Middle frontal gyrus (tissue), 1 donor: Measurements from ENCODE around the gene ALDH3B2.
"Not testable (repeated sequence)": the region's sequence is repeated elsewhere in the genome, so short reads cannot be mapped to it uniquely, and the experiment has no call there.

Experiments
- DNase-seq: peaks from one replicate; pipeline ENCODE4 v3.0.0-alpha.2; 2015; ENCODE audit warnings: low spot score; ENCODE audit errors: extremely low spot score

Gene ALDH3B2

GRCh38 chr11:67631411-67631810 is 43.0 kb downstream of the ALDH3B2 start:
- no peak for DNase-seq

DNA sequence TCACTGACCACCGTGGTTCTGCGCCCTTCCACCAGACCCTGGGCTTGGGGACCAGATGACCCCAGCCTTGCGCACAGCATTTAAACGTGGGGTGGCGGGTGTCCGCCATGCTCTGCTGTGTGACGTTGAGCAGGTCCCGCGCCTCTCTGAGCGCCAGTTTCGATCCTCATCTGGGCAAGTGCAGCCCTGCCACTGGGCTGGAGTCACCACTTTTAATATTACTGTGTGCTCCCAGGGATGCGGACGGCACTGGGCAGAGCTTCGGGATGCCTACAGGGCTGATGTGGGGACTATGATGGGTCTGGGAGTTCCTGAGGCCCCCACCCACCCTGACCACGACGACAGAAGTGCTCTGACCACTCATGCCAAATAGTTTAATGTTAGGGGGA is 43.5 kb downstream of the ALDH3B2 start:
- no peak for DNase-seq

DNA sequence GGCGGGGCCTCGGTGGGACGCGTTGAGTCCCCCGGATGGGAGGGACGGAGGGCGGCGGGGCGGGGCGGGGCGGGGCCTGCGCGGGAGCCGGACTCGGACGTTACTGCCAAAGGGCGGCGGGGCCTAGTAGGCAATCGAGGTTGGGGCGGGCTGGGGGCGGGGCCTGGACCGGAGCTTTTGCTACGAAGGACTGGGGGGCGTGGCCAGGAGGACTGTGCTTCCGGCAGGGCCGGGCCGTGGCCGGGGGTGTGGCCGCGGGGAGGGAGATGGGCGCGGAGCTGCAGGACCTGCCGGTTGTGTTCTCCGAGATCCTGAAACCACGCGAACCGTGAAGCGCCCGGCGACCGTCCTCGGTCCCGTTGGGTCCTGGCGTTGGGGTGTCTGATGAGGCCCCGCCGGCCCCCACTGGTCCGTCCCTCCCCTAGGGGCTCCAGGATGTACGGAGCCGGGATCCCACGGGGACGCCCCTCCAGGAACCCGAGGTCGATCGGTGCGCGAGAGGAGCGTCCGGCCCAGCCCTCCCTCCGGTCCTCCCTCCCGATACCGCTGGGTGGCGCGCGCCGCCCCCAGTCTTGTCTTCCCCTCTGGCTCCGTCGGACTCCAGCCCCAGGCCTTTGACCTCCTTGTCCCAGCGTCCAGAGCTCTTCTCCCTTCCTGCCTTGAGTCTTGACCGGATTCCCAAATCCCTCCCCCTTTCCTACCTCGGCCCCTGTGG is 44.0 kb downstream of the ALDH3B2 start:
- peak; percentile 79 for DNase-seq

GRCh38 chr11:67629386-67630227 is 44.8 kb downstream of the ALDH3B2 start, which contains the start of gene NUDT8:
NUDT8 (minus strand) TSS chr11:67629937; CDS start chr11:67629911, 26 bp downstream.
- peak; percentile 27 for DNase-seq

DNA sequence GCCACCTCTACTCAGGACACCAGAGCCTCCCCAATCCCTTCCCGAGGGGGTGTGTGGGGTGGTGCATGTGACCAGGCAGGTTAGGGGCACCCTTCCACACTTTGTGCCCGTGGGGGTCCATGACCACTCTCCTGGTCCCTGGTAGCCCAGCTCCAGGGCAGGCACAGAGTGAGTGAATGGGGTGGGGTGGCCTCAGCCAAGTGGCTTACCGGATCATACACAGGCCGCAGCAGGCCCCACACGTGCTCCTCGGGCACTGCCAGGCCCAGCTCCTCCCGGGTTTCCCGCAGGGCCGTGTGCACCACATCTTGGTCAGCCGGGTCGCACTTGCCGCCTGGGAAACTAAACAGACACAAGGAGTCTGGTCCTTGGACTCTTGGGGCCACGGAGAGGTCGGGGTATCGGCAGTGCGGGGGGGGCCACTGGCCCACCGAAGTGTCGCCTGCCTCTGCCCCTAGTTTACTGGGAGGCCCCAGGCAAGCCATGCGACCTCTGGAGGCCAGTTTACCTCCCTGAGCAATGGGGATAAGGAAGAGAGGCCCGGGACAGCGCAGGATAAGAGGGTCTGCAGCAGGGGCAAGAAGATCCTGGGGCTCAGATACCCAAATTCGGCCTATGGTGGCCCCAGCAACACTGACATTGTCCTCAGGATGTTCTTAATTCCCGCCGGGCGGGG is 45.6 kb downstream of the ALDH3B2 start:
- no peak for DNase-seq

- no peak for DNase-seq
Measured at GRCh38 chr11:67627812-67628624, 46.4 kb downstream of the ALDH3B2 start.

- no peak for DNase-seq
Measured at GRCh38 chr11:67627441-67627811, 47.0 kb downstream of the ALDH3B2 start.

DNA sequence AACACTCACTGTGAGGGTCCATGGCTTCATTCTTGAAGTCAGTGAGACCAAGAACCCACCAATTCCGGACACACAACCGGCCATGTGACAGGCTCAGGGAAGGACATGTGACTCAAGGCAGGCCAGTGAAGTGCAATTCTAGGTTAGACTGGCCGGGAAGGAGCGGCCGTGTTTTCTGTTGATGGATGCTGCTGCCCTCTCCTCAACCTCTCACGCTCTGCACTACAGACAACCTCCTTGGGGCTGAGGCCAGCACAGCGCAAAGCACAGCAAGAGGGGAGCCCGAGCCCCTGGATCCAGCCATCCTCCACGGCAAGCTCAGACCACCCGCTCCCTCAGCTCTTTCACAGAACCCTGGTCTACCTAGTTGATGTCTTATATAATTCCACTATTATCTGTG is 47.5 kb downstream of the ALDH3B2 start:
- DNase-seq = no peak

GRCh38 chr11:67626131-67626833 is 48.1 kb downstream of the ALDH3B2 start:
- not testable (repeated sequence) for DNase-seq

DNA sequence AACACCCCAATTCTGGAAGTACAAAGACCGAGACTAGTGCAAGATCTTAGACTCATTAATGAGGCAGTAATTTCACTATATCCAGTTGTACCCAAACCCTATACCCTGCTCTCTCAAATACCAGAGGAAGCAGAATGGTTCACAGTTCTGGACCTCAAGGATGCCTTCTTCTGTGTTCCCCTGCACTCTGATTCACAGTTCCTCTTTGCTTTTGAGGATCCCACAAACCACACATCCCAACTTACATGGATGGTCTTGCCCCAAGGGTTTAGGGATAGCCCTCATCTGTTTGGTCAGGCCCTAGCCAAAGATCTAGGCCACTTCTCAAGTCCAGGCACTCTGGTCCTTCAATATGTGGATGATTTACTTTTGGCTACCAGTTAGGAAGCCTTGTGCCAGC is 50.6 kb downstream of the ALDH3B2 start:
- not testable (repeated sequence) for DNase-seq

- not testable (repeated sequence) for DNase-seq
Measured at GRCh38 chr11:67622905-67623304, 51.5 kb downstream of the ALDH3B2 start.

DNA sequence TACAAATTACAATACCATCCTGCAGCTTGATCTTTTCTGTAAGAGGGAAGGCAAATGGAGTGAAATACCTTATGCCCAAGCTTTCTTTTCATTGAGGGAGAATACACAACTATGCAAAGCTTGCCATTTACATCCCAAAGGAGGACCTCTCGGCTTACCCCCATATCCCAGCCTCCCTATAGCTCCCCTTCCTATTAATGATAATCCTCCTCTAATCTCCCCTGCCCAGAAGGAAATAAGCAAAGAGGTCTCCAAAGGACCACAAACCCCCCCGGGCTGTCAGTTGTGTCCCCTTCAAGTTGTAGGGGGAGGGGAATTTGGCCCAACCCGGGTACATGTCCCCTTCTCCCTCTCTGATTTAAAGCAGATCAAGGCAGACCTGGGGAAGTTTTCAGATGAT is 52.5 kb downstream of the ALDH3B2 start:
- DNase-seq = not testable (repeated sequence)

DNA sequence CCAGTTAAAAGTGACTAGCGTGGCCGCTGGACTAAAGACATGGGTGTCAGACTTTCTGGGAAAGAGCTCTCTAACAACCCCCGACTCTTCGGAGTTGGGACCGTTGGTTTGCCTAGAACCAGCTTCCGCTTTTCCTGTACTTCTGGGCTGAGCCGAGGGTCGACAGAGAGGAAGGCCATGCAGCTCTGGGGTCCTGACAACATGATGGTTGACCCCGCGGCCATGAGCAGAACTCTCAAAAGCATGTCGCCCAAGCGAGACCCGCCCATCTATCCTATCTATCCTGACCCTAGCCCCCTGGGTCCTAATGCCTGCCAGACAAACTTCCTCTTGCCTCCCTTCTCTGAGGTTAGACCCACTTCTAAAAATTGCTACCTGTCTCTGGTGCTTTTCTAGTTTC is 53.8 kb downstream of the ALDH3B2 start:
- DNase-seq = not testable (repeated sequence)

DNA sequence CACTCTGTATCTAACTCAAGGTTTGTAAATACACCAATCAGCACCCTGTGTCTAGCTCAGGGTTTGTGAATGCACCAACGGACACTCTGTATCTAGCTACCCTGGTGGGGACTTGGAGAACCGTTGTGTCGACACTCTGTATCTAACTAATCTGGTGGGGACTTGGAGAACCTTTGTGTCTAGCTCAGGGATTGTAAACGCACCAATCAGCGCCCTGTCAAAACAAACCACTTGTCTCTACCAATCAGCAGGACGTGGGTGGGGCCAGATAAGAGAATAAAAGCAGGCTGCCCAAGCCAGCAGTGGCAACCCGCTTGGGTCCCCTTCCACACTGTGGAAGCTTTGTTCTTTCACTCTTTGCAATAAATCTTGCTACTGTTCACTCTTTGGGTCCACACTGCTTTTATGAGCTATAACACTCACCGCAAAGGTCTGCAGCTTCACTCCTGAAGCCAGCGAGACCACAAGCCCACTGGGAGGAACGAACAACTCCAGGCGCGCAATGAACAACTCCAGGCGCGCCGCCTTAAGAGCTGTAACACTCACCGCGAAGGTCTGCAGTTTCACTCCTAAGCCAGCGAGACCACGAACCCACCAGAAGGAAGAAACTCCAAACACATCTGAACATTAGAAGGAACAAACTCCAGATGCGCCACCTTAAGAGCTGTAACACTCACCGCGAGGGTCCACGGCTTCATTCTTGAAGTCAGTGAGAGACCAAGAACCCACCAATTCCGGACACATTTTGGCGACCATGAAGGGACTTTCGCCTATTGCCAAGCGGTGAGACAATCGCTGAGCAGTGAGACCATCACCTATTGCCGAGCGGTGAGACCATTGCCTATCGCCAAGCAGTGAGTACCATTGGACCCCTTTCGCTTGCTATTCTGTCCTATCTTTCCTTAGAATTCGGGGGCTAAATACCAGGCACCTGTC is 54.5 kb downstream of the ALDH3B2 start:
- DNase-seq = not testable (repeated sequence)

DNA sequence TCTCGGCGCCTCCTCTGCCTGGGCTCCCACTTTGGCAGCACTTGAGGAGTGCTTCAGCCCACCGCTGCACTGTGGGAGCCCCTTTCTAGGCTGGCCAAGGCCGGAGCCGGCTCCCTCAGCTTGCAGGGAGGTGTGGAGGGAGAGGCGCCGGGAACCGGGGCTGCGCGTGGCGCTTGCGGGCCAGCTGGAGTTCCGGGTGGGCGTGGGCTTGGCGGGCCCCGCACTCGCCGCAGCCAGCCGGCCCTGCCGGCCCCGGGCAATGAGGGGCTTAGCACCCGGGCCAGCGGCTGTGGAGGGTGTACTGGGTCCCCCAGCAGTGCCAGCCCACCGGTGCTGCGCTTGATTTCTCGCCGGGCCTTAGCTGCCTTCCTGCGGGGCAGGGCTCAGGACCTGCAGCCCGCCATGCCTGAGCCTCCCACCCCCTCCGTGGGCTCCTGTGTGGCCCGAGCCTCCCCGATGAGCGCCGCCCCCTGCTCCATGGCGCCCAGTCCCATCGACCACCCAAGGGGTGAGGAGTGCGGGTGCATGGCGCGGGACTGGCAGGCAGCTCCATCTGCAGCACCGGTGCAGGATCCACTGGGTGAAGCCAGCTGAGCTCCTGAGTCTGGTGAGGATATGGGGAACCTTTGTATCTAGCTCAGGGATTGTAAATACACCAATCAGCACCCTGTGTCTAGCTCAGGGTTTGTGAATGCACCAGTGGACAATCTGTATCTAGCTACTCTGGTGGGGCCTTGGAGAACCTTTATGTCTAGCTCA is 55.3 kb downstream of the ALDH3B2 start:
- not testable (repeated sequence) for DNase-seq

DNA sequence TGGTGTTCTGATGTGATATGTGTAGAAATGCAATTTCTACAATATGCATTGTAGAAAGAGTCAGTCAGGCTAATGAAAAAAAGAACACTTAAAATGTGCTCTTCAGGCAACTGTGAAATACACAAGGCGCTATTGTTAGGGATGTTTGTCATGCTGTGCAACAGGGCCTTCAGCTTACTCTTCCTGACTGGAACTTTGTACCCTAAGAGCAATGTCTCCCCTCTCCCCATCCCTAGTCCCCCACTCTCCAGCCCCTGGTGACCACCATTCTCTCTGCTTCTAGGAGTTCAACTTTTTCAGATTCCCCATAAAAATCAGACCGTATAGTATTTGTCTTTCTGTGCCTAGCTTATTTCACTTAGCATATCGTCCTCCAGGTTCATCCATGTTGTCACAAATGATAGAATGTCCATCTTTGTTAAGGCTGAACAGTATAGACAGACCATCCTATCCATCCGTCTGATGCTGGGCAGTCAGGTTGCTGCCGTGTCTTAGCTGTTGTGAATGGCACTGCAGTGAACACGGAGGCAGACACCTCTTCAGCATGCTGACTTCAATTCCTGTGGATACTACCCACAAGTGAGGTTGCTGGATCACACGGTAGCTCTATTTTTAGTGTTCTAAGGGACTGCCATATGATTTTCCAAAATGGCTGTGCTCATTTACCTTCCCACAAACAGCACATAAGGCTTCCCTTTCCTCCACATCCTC is 57.0 kb downstream of the ALDH3B2 start:
- no peak for DNase-seq

DNA sequence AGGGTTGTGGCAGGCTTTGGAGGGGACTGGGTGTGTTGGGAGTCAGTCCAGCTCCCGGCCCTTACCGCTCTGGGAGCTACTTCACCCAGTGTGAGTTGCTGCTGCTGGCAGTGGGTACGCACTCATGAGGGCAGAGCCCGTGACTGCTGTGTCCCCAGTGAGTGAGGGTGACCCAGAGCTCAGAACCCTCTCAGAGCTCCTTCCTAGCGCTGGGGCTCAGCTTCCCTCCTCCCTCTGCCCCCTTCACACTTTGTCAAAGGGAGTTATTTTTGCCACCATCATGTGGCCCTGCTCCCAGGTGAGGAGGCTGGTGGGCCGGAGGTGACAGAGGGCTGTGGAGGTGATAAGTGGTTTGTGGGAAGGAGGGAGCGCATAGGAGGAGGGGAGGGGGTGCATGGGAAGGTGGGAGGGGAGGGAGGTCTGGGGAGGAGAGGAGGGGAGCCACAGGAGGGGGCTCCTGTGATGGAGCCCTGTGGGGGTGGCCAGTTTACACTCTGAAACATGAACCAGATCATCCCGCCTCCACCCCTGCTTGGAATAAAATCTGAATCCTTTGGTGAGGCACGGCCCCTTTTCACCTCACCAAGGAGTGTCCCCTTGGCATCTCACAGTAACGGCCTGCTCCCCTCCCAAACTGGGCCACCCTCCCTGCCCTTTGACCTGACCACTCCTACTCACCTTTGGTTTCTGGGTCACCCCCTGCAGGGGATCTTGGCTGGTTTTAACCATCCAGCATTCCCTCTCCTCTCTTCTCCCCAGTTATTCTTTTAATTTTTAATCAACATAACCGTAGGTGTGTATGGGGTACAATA is 57.8 kb downstream of the ALDH3B2 start:
- no peak for DNase-seq
